Stimulated activated naive B cell treated with anti-CD40 and anti-IgM and Interleukin-4, amounts not matched to agents 10 μg/mL and 1 μg/mL and 100 μg/mL, for 72 hours (primary cell): ENCODE data around the gene SPAG16.
"Not testable (repeated sequence)": the region's sequence is repeated elsewhere in the genome, so short reads cannot be mapped to it uniquely, and the experiment has no call there.

Source experiments
- ATAC-seq, 2 donors: fragments of 150-1000 bp; cut with Tn5 transposase; replicated peaks; 2 replicates each; pipeline ENCODE4 v1.10.0; 2021; ENCODE audit warnings: moderate library complexity in 1 of 2
- DNase-seq: peaks from one replicate; pipeline ENCODE4 v3.0.0; 2021
- H3K27ac Mint-ChIP-seq: one replicate; pipeline ENCODE4 v1.8.0; 2022; ENCODE audit warnings: mild to moderate bottlenecking, mixed read lengths
- H3K27me3 Mint-ChIP-seq, 2 donors: one replicate each; pipeline ENCODE4 v1.8.0; 2022; ENCODE audit warnings: mixed read lengths in 2 of 2
- H3K36me3 Mint-ChIP-seq, 2 donors: one replicate each; pipeline ENCODE4 v1.8.0; 2022; ENCODE audit warnings: mixed read lengths in 2 of 2, mild to moderate bottlenecking in 1 of 2
- H3K4me1 Mint-ChIP-seq, 2 donors: one replicate each; pipeline ENCODE4 v1.8.0; 2022; ENCODE audit warnings: mixed read lengths in 2 of 2, mild to moderate bottlenecking in 1 of 2
- H3K4me3 Mint-ChIP-seq, 2 donors: one replicate each; pipeline ENCODE4 v1.8.0; 2022; ENCODE audit warnings: mild to moderate bottlenecking in 2 of 2, mixed read lengths in 2 of 2, moderate library complexity in 1 of 2
- H3K9me3 Mint-ChIP-seq, 2 donors: one replicate each; pipeline ENCODE4 v1.8.0; 2022; ENCODE audit warnings: mixed read lengths in 2 of 2, mild to moderate bottlenecking in 1 of 2

Gene SPAG16

DNA sequence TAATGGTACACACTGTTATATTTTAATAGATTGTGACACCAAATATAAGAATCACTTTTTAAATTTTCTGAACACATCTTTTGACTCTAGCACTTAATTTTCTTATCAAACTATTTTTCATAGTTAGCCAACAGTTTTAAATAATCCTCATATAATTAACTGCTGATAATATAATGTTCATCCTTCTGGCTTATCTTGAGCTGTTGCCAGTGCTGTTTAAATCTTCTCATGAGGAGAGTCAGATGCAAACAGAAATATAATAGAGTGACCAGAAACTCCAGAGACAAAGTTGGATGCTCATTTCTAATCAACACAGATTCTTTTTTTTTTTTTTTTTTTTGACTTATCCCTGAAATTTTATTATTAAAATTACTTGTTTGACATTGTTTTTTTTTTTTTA is 282.6 kb downstream of the SPAG16 start:
- no peak for DNase-seq
- peaks cover 3 to 9% of the 10 kb centered on the region in 2 donors for H3K9me3 Mint-ChIP-seq
- no peak overlapping the region for H3K27ac Mint-ChIP-seq
- H3K27me3 Mint-ChIP-seq: no peaks in the 10 kb centered on the region
- H3K4me1 Mint-ChIP-seq: no peaks in the 10 kb centered on the region
- ATAC-seq: no peak
- no peaks in the 10 kb centered on the region for H3K36me3 Mint-ChIP-seq
- no peak overlapping the region for H3K4me3 Mint-ChIP-seq

GRCh38 chr2:213609570-213610170 is 325.4 kb downstream of the SPAG16 start:
- H3K4me3 Mint-ChIP-seq: no peak overlapping the region
- DNase-seq (no peak), ATAC-seq (no peak)
- H3K36me3 Mint-ChIP-seq: no peaks in the 10 kb centered on the region
- H3K9me3 Mint-ChIP-seq: no peaks in the 10 kb centered on the region
- no peaks in the 10 kb centered on the region for H3K27me3 Mint-ChIP-seq
- H3K4me1 Mint-ChIP-seq: no peaks in the 10 kb centered on the region
- H3K27ac Mint-ChIP-seq: no peak overlapping the region

GRCh38 chr2:213627054-213627710 is 342.9 kb downstream of the SPAG16 start:
- no peaks in the 10 kb centered on the region for H3K27me3 Mint-ChIP-seq
- no peaks in the 10 kb centered on the region for H3K36me3 Mint-ChIP-seq
- peaks cover under 1 to 4% of the 10 kb centered on the region in 2 donors for H3K9me3 Mint-ChIP-seq
- no peaks in the 10 kb centered on the region for H3K4me1 Mint-ChIP-seq
- no peak for DNase-seq
- no peak for ATAC-seq
- H3K27ac Mint-ChIP-seq: no peak overlapping the region
- H3K4me3 Mint-ChIP-seq: no peak overlapping the region

DNA sequence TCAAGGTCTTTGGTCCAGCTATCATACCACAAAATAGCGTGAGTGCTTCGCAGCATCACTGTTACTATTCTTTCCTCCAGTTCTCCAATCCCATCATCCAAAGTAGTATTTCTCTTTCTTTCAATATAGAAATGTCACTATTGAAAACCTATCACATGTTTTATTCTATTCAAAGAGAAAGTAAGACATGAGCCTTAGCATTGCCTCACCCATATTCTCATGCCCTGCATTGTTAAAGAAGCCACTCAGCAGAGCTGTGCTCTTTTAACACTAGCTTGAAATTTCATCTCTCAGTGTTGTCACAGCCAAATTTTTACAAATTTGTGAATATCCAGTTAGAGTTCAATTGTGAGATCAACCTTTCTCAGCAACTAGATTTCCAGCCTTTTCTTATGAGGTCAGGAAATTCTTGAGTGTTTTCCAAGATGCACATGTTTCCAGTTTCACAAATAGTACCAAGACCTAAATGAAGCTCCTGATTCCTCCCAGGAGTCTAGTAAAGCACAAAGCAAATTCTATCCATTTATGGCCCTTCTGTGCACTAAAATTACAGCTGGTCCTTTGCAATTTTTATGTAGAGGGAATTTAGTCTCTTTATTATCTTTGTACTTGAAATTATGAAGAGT is 343.7 kb downstream of the SPAG16 start:
- no peak for ATAC-seq
- Mint-ChIP-seq H3K27me3 (no peaks in the 10 kb centered on the region), H3K4me3 (no peak overlapping the region), H3K4me1 (no peaks in the 10 kb centered on the region), H3K36me3 (no peaks in the 10 kb centered on the region), H3K9me3 (peaks cover 8 to 12% of the 10 kb centered on the region in 2 donors), H3K27ac (no peak overlapping the region)
- DNase-seq: no peak

- DNase-seq: no peak
- no peaks in the 10 kb centered on the region for H3K4me1 Mint-ChIP-seq
- no peaks in the 10 kb centered on the region for H3K36me3 Mint-ChIP-seq
- no peaks in the 10 kb centered on the region for H3K27me3 Mint-ChIP-seq
- peaks cover 1 to 9% of the 10 kb centered on the region in 2 donors for H3K9me3 Mint-ChIP-seq
- ATAC-seq: no peak
- no peak overlapping the region for H3K4me3 Mint-ChIP-seq
- no peak overlapping the region for H3K27ac Mint-ChIP-seq
Observed at GRCh38 chr2:213640738-213641425, 356.6 kb downstream of the SPAG16 start.

DNA sequence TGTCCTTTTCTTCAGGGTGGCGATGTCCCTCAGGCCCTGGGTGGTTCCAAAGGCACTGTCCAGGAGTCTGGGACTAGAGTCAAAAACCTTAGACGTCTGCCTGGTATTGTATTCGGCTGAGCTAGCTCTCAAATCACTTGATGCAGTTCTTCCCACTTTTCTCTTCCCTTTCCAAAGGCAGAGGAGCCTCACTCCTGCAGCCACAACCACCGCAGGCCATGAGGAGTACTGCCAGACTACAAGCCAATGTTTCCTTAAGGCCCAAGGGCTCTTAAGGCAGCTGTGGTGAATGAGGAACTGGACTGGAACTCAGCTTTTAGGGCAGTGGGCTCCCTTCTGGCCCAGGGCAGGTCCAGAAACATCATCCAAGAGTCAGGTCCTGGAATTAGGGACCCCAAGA is 360.7 kb downstream of the SPAG16 start:
- no peaks in the 10 kb centered on the region for H3K36me3 Mint-ChIP-seq
- H3K9me3 Mint-ChIP-seq: peaks cover 0 to 2% of the 10 kb centered on the region in 2 donors
- ATAC-seq (no peak), DNase-seq (no peak)
- no peaks in the 10 kb centered on the region for H3K27me3 Mint-ChIP-seq
- no peak overlapping the region for H3K4me3 Mint-ChIP-seq
- no peak overlapping the region for H3K27ac Mint-ChIP-seq
- no peaks in the 10 kb centered on the region for H3K4me1 Mint-ChIP-seq

GRCh38 chr2:213649176-213649575 is 364.9 kb downstream of the SPAG16 start:
- no peaks in the 10 kb centered on the region for H3K36me3 Mint-ChIP-seq
- no peaks in the 10 kb centered on the region for H3K4me1 Mint-ChIP-seq
- H3K27me3 Mint-ChIP-seq: no peaks in the 10 kb centered on the region
- H3K27ac Mint-ChIP-seq: no peak overlapping the region
- ATAC-seq (no peak), DNase-seq (no peak)
- peaks cover 0 to 2% of the 10 kb centered on the region in 2 donors for H3K9me3 Mint-ChIP-seq
- H3K4me3 Mint-ChIP-seq: no peak overlapping the region

GRCh38 chr2:213664817-213665216 is 380.6 kb downstream of the SPAG16 start:
- no peaks in the 10 kb centered on the region for H3K4me1 Mint-ChIP-seq
- no peak overlapping the region for H3K4me3 Mint-ChIP-seq
- no peak for ATAC-seq
- no peaks in the 10 kb centered on the region for H3K27me3 Mint-ChIP-seq
- DNase-seq: no peak
- H3K9me3 Mint-ChIP-seq: peaks cover 7 to 10% of the 10 kb centered on the region in 2 donors
- no peaks in the 10 kb centered on the region for H3K36me3 Mint-ChIP-seq
- H3K27ac Mint-ChIP-seq: no peak overlapping the region

DNA sequence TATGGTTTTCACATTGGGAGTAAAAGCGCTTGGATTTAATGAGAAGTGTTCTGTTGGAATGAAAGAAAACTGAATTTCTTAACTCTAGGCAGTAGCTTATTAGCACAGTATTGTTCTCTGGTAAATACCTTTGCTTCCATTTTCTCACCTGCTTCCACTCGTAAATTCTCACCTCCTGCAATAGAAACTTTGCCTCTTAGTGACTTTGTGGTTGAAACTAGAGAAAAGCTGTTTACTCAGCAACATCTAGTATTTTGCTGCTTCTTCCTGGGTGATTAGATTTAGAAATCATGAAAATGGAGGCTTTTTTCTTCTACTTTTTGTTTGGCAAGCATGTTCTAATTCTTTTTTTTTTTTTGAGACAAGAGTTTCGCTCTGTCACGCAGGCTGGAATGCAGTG is 385.4 kb downstream of the SPAG16 start:
- Mint-ChIP-seq H3K4me3 (no peak overlapping the region), H3K27me3 (no peaks in the 10 kb centered on the region), H3K9me3 (peaks cover 3 to 12% of the 10 kb centered on the region in 2 donors), H3K27ac (no peak overlapping the region), H3K36me3 (no peaks in the 10 kb centered on the region), H3K4me1 (no peaks in the 10 kb centered on the region)
- ATAC-seq (no peak), DNase-seq (no peak)

GRCh38 chr2:213678437-213679218 is 394.4 kb downstream of the SPAG16 start:
- Mint-ChIP-seq H3K9me3 (peaks cover 0 to 2% of the 10 kb centered on the region in 2 donors), H3K27ac (no peak overlapping the region)

DNA sequence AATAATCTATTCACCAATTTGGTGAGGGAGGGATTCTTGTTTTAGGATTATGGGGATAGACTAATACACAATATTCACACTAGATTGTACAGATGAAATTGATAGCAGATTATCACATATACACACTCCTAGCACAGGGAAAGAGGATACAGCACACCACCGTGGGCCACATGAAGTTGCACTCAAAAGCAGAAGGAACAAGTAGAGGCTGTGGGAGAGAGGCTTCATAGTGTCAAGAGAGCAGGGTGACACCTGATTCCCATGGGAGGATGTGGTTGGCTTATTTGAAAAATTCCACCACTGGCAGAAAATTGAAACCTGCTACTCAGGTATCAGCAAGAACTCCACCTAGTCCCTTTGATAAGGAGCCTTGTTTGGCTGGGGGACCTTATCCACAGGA is 395.6 kb downstream of the SPAG16 start:
- Mint-ChIP-seq H3K4me1 (no peaks in the 10 kb centered on the region), H3K27ac (no peak overlapping the region), H3K27me3 (no peaks in the 10 kb centered on the region), H3K4me3 (no peak overlapping the region), H3K36me3 (no peaks in the 10 kb centered on the region), H3K9me3 (peaks cover 0 to 4% of the 10 kb centered on the region in 2 donors)
- ATAC-seq (no peak), DNase-seq (no peak)

More at GRCh38 chr2:213678437-213679218, 394.4 kb downstream of the SPAG16 start:
- no peaks in the 10 kb centered on the region for H3K27me3 Mint-ChIP-seq
- DNase-seq (no peak), ATAC-seq (no peak)
- no peaks in the 10 kb centered on the region for H3K4me1 Mint-ChIP-seq
- no peak overlapping the region for H3K4me3 Mint-ChIP-seq
- no peaks in the 10 kb centered on the region for H3K36me3 Mint-ChIP-seq

DNA sequence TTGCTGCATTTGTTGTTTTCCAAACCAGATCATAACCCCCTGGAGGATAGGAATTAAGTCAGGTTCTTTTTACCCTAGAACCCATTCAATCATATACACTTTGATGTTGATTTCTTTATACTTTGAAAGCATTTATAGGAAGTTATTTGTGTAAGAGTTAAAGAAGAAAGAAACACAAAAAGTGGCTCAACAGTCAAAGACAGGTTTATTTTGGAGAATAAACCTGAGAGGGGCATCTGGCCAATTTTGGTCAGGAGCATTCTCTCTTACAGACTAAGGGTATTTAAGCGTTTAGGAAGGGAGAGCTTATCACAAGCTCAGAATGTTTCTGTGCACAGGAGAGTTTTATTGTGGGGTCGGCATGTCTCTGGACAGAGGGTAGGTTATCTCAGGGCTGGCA is 398.0 kb downstream of the SPAG16 start:
- Mint-ChIP-seq H3K36me3 (no peaks in the 10 kb centered on the region), H3K9me3 (peaks cover 0 to 2% of the 10 kb centered on the region in 2 donors), H3K27me3 (no peaks in the 10 kb centered on the region), H3K27ac (no peak overlapping the region), H3K4me1 (no peaks in the 10 kb centered on the region), H3K4me3 (no peak overlapping the region)
- no peak for DNase-seq
- ATAC-seq: no peak

GRCh38 chr2:213688133-213688532 is 403.9 kb downstream of the SPAG16 start:
- Mint-ChIP-seq H3K4me3 (no peak overlapping the region), H3K27ac (no peak overlapping the region), H3K27me3 (no peaks in the 10 kb centered on the region), H3K36me3 (no peaks in the 10 kb centered on the region), H3K4me1 (no peaks in the 10 kb centered on the region), H3K9me3 (peaks cover 0 to 2% of the 10 kb centered on the region in 2 donors)
- no peak for DNase-seq
- ATAC-seq: no peak

- not testable (repeated sequence) for DNase-seq, H3K36me3 Mint-ChIP-seq, H3K4me1 Mint-ChIP-seq, H3K27ac Mint-ChIP-seq, H3K4me3 Mint-ChIP-seq, H3K9me3 Mint-ChIP-seq, H3K27me3 Mint-ChIP-seq, ATAC-seq
Observed at GRCh38 chr2:213688825-213689224, 404.6 kb downstream of the SPAG16 start.
